ENCODE results near the gene NFATC4. TPM values are rescaled to one million over a fixed set of nuclear protein-coding genes. Genes with fewer than 3 reads are reported as not detected.

NFATC4 gene
- total and polyA plus RNA-seq, 10 of the 15 experiments (the other 5 are each of a cell fraction or from before 2014, with no cell fraction given), result 0.97 to 14.3 (median 4.9) TPM

DNA sequence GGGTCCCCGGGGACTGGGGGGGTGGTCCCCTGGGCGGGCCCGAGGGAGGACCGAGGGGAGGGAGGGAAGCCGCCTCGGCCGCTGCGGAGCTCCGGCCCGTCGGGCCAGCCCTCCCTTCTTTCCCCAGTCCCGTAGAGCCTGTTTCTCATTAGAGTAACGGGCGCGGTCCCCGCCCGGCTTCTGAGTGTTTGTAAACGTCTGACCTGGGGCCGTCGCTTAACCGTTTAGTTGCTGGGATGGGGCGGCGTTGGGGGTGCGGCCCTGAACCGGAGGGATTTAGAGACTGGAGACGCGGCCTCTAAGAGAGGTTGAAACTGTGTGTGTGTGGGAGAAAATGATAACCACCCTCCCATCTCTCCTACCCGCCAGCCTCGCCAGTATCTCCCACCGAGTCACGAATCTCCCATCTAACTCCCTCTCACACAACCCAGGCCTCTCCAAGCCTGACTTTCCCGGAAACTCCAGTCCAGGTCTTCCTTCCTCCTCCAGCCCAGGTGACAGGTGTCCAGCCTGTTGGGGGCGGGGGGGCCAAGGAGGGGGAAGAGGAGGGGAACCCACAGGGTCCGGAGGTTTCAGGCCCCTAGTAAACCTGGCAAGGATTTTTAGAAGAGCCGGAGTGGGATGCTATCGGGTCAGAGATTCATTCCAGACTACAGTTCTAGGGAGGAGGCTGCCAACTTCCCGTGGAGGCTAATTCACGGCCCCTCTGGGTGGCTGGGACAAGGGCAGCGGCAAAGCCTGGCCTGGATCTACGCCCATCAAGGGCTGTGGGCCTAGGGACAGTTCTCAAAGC, 1.1 kb upstream of the NFATC4 start (continued):
- peak; percentile 56; the same call in 1 of the 2 replicates for TF ChIP-seq RAD51 (IDR thresholded peaks at IDR 0.05)
- TF ChIP-seq NR2C1 (IDR thresholded peaks at IDR 0.05), result no peak
- TF ChIP-seq, protein P1, sequence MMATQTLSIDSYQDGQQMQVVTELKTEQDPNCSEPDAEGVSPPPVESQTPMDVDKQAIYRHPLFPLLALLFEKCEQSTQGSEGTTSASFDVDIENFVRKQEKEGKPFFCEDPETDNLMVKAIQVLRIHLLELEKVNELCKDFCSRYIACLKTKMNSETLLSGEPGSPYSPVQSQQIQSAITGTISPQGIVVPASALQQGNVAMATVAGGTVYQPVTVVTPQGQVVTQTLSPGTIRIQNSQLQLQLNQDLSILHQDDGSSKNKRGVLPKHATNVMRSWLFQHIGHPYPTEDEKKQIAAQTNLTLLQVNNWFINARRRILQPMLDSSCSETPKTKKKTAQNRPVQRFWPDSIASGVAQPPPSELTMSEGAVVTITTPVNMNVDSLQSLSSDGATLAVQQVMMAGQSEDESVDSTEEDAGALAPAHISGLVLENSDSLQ (IDR thresholded peaks at IDR 0.05), result peak; percentile 28; the same call in 1 of the 2 replicates
- TF ChIP-seq RBBP5 (conservative IDR thresholded peaks at IDR 0.05), result no peak
- no peak for TF ChIP-seq TARDBP (IDR thresholded peaks at IDR 0.05; ENCODE audit: borderline replicate concordance)
- no peak for TF ChIP-seq RELA (IDR thresholded peaks at IDR 0.05; ENCODE audit: borderline replicate concordance, partially characterized antibody)
- no peak for TF ChIP-seq CEBPB (IDR thresholded peaks at IDR 0.05; ENCODE audit: borderline replicate concordance in 1 of 2, low read depth in 2 of 2, low read length in 2 of 2)
- no peak for TF ChIP-seq BRCA1 (IDR thresholded peaks at IDR 0.05; ENCODE audit: low read depth, low read length)
- TF ChIP-seq RB1 (IDR thresholded peaks at IDR 0.05; ENCODE audit: borderline replicate concordance), result no peak
- TF ChIP-seq JUNB (IDR thresholded peaks at IDR 0.05), result no peak
- no peak for TF ChIP-seq NFXL1 (IDR thresholded peaks at IDR 0.05; ENCODE audit: borderline replicate concordance)
- no peak for TF ChIP-seq ATF7 (IDR thresholded peaks at IDR 0.05; ENCODE audit: low read depth)
- TF ChIP-seq, protein P2, sequence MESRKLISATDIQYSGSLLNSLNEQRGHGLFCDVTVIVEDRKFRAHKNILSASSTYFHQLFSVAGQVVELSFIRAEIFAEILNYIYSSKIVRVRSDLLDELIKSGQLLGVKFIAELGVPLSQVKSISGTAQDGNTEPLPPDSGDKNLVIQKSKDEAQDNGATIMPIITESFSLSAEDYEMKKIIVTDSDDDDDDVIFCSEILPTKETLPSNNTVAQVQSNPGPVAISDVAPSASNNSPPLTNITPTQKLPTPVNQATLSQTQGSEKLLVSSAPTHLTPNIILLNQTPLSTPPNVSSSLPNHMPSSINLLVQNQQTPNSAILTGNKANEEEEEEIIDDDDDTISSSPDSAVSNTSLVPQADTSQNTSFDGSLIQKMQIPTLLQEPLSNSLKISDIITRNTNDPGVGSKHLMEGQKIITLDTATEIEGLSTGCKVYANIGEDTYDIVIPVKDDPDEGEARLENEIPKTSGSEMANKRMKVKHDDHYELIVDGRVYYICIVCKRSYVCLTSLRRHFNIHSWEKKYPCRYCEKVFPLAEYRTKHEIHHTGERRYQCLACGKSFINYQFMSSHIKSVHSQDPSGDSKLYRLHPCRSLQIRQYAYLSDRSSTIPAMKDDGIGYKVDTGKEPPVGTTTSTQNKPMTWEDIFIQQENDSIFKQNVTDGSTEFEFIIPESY (IDR thresholded peaks at IDR 0.05), result no peak
- no peak for TF ChIP-seq RFX5 (IDR thresholded peaks at IDR 0.05; ENCODE audit: low read depth, low read length)
- no peak for TF ChIP-seq HCFC1 (IDR thresholded peaks at IDR 0.05; ENCODE audit: low read length)
- TF ChIP-seq, protein P3, sequence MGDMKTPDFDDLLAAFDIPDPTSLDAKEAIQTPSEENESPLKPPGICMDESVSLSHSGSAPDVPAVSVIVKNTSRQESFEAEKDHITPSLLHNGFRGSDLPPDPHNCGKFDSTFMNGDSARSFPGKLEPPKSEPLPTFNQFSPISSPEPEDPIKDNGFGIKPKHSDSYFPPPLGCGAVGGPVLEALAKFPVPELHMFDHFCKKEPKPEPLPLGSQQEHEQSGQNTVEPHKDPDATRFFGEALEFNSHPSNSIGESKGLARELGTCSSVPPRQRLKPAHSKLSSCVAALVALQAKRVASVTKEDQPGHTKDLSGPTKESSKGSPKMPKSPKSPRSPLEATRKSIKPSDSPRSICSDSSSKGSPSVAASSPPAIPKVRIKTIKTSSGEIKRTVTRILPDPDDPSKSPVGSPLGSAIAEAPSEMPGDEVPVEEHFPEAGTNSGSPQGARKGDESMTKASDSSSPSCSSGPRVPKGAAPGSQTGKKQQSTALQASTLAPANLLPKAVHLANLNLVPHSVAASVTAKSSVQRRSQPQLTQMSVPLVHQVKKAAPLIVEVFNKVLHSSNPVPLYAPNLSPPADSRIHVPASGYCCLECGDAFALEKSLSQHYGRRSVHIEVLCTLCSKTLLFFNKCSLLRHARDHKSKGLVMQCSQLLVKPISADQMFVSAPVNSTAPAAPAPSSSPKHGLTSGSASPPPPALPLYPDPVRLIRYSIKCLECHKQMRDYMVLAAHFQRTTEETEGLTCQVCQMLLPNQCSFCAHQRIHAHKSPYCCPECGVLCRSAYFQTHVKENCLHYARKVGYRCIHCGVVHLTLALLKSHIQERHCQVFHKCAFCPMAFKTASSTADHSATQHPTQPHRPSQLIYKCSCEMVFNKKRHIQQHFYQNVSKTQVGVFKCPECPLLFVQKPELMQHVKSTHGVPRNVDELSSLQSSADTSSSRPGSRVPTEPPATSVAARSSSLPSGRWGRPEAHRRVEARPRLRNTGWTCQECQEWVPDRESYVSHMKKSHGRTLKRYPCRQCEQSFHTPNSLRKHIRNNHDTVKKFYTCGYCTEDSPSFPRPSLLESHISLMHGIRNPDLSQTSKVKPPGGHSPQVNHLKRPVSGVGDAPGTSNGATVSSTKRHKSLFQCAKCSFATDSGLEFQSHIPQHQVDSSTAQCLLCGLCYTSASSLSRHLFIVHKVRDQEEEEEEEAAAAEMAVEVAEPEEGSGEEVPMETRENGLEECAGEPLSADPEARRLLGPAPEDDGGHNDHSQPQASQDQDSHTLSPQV (IDR thresholded peaks at IDR 0.05), result no peak
- TF ChIP-seq NR2C2 (IDR thresholded peaks at IDR 0.05; ENCODE audit: borderline replicate concordance, control insufficient read depth, insufficient read length, low read depth), result no peak
- TF ChIP-seq TBL1XR1 (IDR thresholded peaks at IDR 0.05; ENCODE audit: low read depth, low read length), result no peak
- TF ChIP-seq TCF3 (IDR thresholded peaks at IDR 0.05; ENCODE audit: borderline replicate concordance, insufficient read depth, low read depth, low read length), result peak; percentile 86; the same call in 1 of the 2 replicates
- 0 out of 2 replicates have a peak, but pooled peaks have one; percentile 44 for TF ChIP-seq CREM (IDR thresholded peaks at IDR 0.05; ENCODE audit: low read depth)
